Measurements from ENCODE around the gene RAD1. TPM values are rescaled to one million over a fixed set of nuclear protein-coding genes. Genes with fewer than 3 reads are reported as not detected.

Gene RAD1
- polyA plus RNA-seq, 1 donor from 2014 or later: 37.2 TPM

- no peak overlapping the region for H3K27ac ChIP-seq (ENCODE audit: low read length)
- H3K36me3 ChIP-seq (ENCODE audit: insufficient read depth, low read length): no peaks in the 10 kb centered on the region
- TF ChIP-seq EP300 (conservative IDR thresholded peaks at IDR 0.05; ENCODE audit: poor library complexity, severe bottlenecking): no peak
- no peak for TF ChIP-seq POLR2AphosphoS5 (IDR thresholded peaks at IDR 0.05)
- TF ChIP-seq MXI1 (conservative IDR thresholded peaks at IDR 0.05; ENCODE audit: poor library complexity, severe bottlenecking): no peak
- no peak for TF ChIP-seq REST (IDR thresholded peaks at IDR 0.05; ENCODE audit: borderline replicate concordance)
- no peak for TF ChIP-seq CTCF (IDR thresholded peaks at IDR 0.05; ENCODE audit: poor library complexity, severe bottlenecking)
- no peak for TF ChIP-seq SMC3 (conservative IDR thresholded peaks at IDR 0.05; ENCODE audit: poor library complexity)
- no peak for TF ChIP-seq RAD21 (conservative IDR thresholded peaks at IDR 0.05)
- no peak for TF ChIP-seq EZH2 (IDR thresholded peaks at IDR 0.05; ENCODE audit: borderline replicate concordance, insufficient read depth, low read length, poor library complexity, severe bottlenecking)
- TF ChIP-seq TAF1 (IDR thresholded peaks at IDR 0.05; ENCODE audit: low read depth): no peak
- peaks cover 29% of the 10 kb centered on the region for H3K79me2 ChIP-seq (replicated peaks; ENCODE audit: insufficient read depth, low read length)
- H3K4me2 ChIP-seq (ENCODE audit: low read length): peak overlapping the region; percentile 73
- no peaks in the 10 kb centered on the region for H3K27me3 ChIP-seq (ENCODE audit: insufficient read depth, low read depth, low read length)
- no peak overlapping the region for H2AFZ ChIP-seq (ENCODE audit: low read depth, low read length)
- H3K4me3 ChIP-seq (ENCODE audit: low read length): peak overlapping the region; percentile 72
- H3F3A ChIP-seq (ENCODE audit: insufficient read depth, low read length, poor library complexity, severe bottlenecking): peaks cover 5% of the 10 kb centered on the region
- H3K9ac ChIP-seq (ENCODE audit: low read length): no peak overlapping the region
- no peaks in the 10 kb centered on the region for H3K9me2 ChIP-seq (ENCODE audit: insufficient read depth, low read length)
- no peaks in the 10 kb centered on the region for H3K9me3 ChIP-seq (ENCODE audit: low read length)
- H4K20me1 ChIP-seq (ENCODE audit: insufficient read depth): no peaks in the 10 kb centered on the region
Measured at GRCh38 chr5:34928267-34928666, 13.0 kb upstream of the RAD1 start.

GRCh38 chr5:34927785-34928184 is 12.5 kb upstream of the RAD1 start:
- H3K79me2 ChIP-seq (replicated peaks; ENCODE audit: insufficient read depth, low read length): peaks cover 25% of the 10 kb centered on the region
- H2AFZ ChIP-seq (ENCODE audit: low read depth, low read length): no peak overlapping the region
- H3K27me3 ChIP-seq (ENCODE audit: insufficient read depth, low read depth, low read length): no peaks in the 10 kb centered on the region
- H3K4me2 ChIP-seq (ENCODE audit: low read length): no peak overlapping the region
- H4K20me1 ChIP-seq (ENCODE audit: insufficient read depth): no peaks in the 10 kb centered on the region
- no peak overlapping the region for H3K4me3 ChIP-seq (ENCODE audit: low read length)
- TF ChIP-seq CTCF (IDR thresholded peaks at IDR 0.05; ENCODE audit: poor library complexity, severe bottlenecking) (no peak), SMC3 (conservative IDR thresholded peaks at IDR 0.05; ENCODE audit: poor library complexity) (no peak), EZH2 (IDR thresholded peaks at IDR 0.05; ENCODE audit: borderline replicate concordance, insufficient read depth, low read length, poor library complexity, severe bottlenecking) (no peak), POLR2AphosphoS5 (IDR thresholded peaks at IDR 0.05) (no peak), RAD21 (conservative IDR thresholded peaks at IDR 0.05) (no peak), TAF1 (IDR thresholded peaks at IDR 0.05; ENCODE audit: low read depth) (no peak), MXI1 (conservative IDR thresholded peaks at IDR 0.05; ENCODE audit: poor library complexity, severe bottlenecking) (no peak), EP300 (conservative IDR thresholded peaks at IDR 0.05; ENCODE audit: poor library complexity, severe bottlenecking) (no peak), REST (IDR thresholded peaks at IDR 0.05; ENCODE audit: borderline replicate concordance) (no peak)
- no peaks in the 10 kb centered on the region for H3K36me3 ChIP-seq (ENCODE audit: insufficient read depth, low read length)
- H3K9ac ChIP-seq (ENCODE audit: low read length): no peak overlapping the region
- no peaks in the 10 kb centered on the region for H3K9me2 ChIP-seq (ENCODE audit: insufficient read depth, low read length)
- no peak overlapping the region for H3K27ac ChIP-seq (ENCODE audit: low read length)
- no peaks in the 10 kb centered on the region for H3K9me3 ChIP-seq (ENCODE audit: low read length)
- peaks cover 5% of the 10 kb centered on the region for H3F3A ChIP-seq (ENCODE audit: insufficient read depth, low read length, poor library complexity, severe bottlenecking)
